ENCODE measurements around the gene CCDC88A.

The CCDC88A gene

GRCh38 chr2:55422876-55423665 is 3.4 kb upstream of the CCDC88A start:
- DNase-seq, result no peak

GRCh38 chr2:55421326-55421725 is 1.7 kb upstream of the CCDC88A start:
- DNase-seq, result no peak

- no peak for DNase-seq
These were observed 1.2 kb upstream of the CCDC88A start for GRCh38 chr2:55420871-55421270.

GRCh38 chr2:55420439-55420725 is 726 bp upstream of the CCDC88A start:
- DNase-seq, result no peak

- DNase-seq, result no peak
These were observed 400 bp downstream of the CCDC88A start for GRCh38 chr2:55419233-55419678.

- DNase-seq, result no peak
These were observed 984 bp downstream of the CCDC88A start for GRCh38 chr2:55418512-55419232.

GRCh38 chr2:55418072-55418471 is 1.6 kb downstream of the CCDC88A start:
- DNase-seq, result no peak

GRCh38 chr2:55416786-55417568 is 2.7 kb downstream of the CCDC88A start:
- DNase-seq, result no peak

- no peak for DNase-seq
These were observed 4.4 kb downstream of the CCDC88A start for GRCh38 chr2:55415300-55415699.

- no peak for DNase-seq
These were observed 10.5 kb downstream of the CCDC88A start for GRCh38 chr2:55408918-55409868.

- no peak for DNase-seq
These were observed 11.4 kb downstream of the CCDC88A start for GRCh38 chr2:55408098-55408882.

- no peak for DNase-seq
These were observed 14.5 kb downstream of the CCDC88A start for GRCh38 chr2:55405116-55405515.

GRCh38 chr2:55403256-55403998 is 16.2 kb downstream of the CCDC88A start:
- no peak for DNase-seq

- DNase-seq, result no peak
These were observed 18.5 kb downstream of the CCDC88A start for GRCh38 chr2:55401124-55401523.

GRCh38 chr2:55400332-55400731 is 19.3 kb downstream of the CCDC88A start:
- DNase-seq, result no peak

GRCh38 chr2:55399815-55400214 is 19.8 kb downstream of the CCDC88A start:
- DNase-seq, result no peak

GRCh38 chr2:55395724-55396605 is 23.7 kb downstream of the CCDC88A start:
- DNase-seq, result no peak

GRCh38 chr2:55391615-55392242 is 27.9 kb downstream of the CCDC88A start:
- no peak for DNase-seq

GRCh38 chr2:55391155-55391554 is 28.5 kb downstream of the CCDC88A start:
- DNase-seq, result no peak
